Endodermal cell (in vitro differentiated cells): ENCODE data around the gene BAG5. TPM values are rescaled to one million over a fixed set of nuclear protein-coding genes. Genes with fewer than 3 reads are reported as not detected.

Source experiments
- DNase-seq: peaks from one replicate; pipeline ENCODE4 v3.0.0-alpha.2; 2017
- H3K27ac ChIP-seq: 2 replicates; pipeline ENCODE4 v1.5.1; 2013; ENCODE audit warnings: mild to moderate bottlenecking, low read depth, low read length, moderate library complexity
- H3K27me3 ChIP-seq: 2 replicates; pipeline ENCODE4 v1.6.1; 2013; ENCODE audit warnings: mild to moderate bottlenecking, low read length, moderate library complexity; ENCODE audit not compliant: insufficient read depth, control insufficient read depth, poor library complexity, severe bottlenecking
- H3K36me3 ChIP-seq: 2 replicates; pipeline ENCODE4 v1.7.0; 2013; ENCODE audit warnings: mild to moderate bottlenecking, low read length, moderate library complexity; ENCODE audit not compliant: control insufficient read depth, insufficient read depth
- H3K4me1 ChIP-seq: one replicate; pipeline ENCODE4 v1.7.0; 2013; ENCODE audit warnings: low read length; ENCODE audit not compliant: control insufficient read depth, insufficient read depth
- H3K4me3 ChIP-seq: 2 replicates; pipeline ENCODE4 v1.5.1; 2013; ENCODE audit warnings: mild to moderate bottlenecking, low read length, moderate library complexity
- H3K9ac ChIP-seq: 2 replicates; pipeline ENCODE4 v1.6.1; 2013; ENCODE audit warnings: mild to moderate bottlenecking, low read length, moderate library complexity; ENCODE audit not compliant: poor library complexity, severe bottlenecking; ENCODE audit errors: extremely low read depth
- H3K9me3 ChIP-seq: 2 replicates; pipeline ENCODE4 v1.6.1; 2013; ENCODE audit warnings: mild to moderate bottlenecking, low read length, moderate library complexity; ENCODE audit not compliant: control insufficient read depth
- H3K27ac Mint-ChIP-seq: 2 replicates; pipeline ENCODE4 v1.8.0; 2020; ENCODE audit warnings: mixed read lengths
- H3K27me3 Mint-ChIP-seq: 2 replicates; pipeline ENCODE4 v1.8.0; 2021; ENCODE audit warnings: mild to moderate bottlenecking, mixed read lengths; ENCODE audit not compliant: insufficient read depth
- H3K36me3 Mint-ChIP-seq: 2 replicates; pipeline ENCODE4 v1.8.0; 2020; ENCODE audit warnings: low read depth, mixed read lengths
- H3K4me1 Mint-ChIP-seq: 2 replicates; pipeline ENCODE4 v1.8.0; 2020; ENCODE audit warnings: mixed read lengths
- H3K4me3 Mint-ChIP-seq: 2 replicates; pipeline ENCODE4 v1.8.0; 2020; ENCODE audit warnings: mild to moderate bottlenecking, moderate library complexity, mixed read lengths
- H3K9me3 Mint-ChIP-seq: 2 replicates; pipeline ENCODE4 v1.8.0; 2020; ENCODE audit warnings: mild to moderate bottlenecking, mixed read lengths
- CTCF ChIP-seq: fragments of 200-600 bp; sonication (generic); conservative IDR thresholded peaks from 2 replicates; pipeline ENCODE4 v1.5.0; 2021; ENCODE audit warnings: antibody characterized with exemption, mild to moderate bottlenecking
- WGBS, 2 experiments: methylation state at CpG; one replicate each; pipeline versions ENCODE4 v1.1.5 to v1.1.7; 2013; ENCODE audit warnings: missing lambda C conversion rate in 2 of 2, mixed read lengths in 1 of 2; ENCODE audit not compliant: insufficient coverage in 1 of 2, insufficient read length in 1 of 2; 5-methylcytosine and 5-hydroxymethylcytosine counted together
- total RNA-seq, 2 donors: library from RNA; stranded (reverse); fragmentation: NEBNext Ultra II Directional in 1 of 2; extraction: Animal tissue kit (Norgen Biotek cat#: 25700) in 1 of 2; gene quantifications; 2 replicates in 1 of 2; 3 replicates in 1 of 2; pipeline ENCODE4 v1.2.1, GENCODE V29; 2021

BAG5 gene
- total RNA-seq, 2 donors from 2014 or later = 27.6 to 28.1 TPM

DNA sequence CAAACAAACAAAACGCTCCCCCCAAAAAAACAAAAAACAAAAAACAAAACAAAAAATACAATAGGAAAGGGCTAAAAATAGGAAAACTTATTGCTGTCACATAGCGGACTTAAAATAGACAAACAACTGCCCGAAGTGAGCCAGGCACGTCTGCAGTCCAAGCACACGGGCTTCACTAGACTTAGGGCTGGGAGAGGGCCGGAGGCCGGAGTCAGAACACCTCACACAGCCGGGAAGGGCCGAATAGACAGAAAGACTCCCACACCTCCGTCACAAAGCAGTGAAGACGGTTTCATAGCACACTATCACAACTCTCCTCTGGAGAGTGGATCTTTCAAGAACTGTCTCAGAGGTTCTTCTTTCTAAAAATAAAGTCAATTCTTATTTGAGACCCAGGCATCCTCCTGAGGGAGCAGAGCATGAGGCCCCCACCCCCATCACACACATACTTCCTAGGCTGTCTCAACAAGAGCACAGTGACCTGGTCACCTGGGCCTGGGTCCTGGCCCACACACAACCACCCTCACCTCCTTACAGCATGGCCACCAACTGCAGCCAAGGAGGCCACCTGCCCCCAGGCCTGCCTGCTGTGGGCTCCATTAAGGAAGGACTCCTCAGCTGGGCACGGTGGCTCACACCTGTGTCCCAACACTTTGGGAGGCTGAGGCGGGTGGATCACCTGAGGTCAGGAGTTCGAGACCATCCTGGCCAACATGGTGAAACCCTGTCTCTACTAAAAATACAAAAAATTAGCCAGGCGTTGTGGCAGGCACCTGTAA lies 6.7 kb downstream of the BAG5 start:
- no peak for TF ChIP-seq CTCF

GRCh38 chr14:103552846-103553210 lies 9.6 kb downstream of the BAG5 start:
- no peak overlapping the region for H3K4me3 Mint-ChIP-seq

More for the DNA sequence above, 6.7 kb downstream of the BAG5 start:
- H3K27me3 ChIP-seq = no peaks in the 10 kb centered on the region
- Mint-ChIP-seq H3K9me3 (no peaks in the 10 kb centered on the region), H3K36me3 (peaks cover 25% of the 10 kb centered on the region), H3K27me3 (no peaks in the 10 kb centered on the region), H3K4me1 (peaks cover 2% of the 10 kb centered on the region), H3K4me3 (no peak overlapping the region), H3K27ac (peak overlapping the region; percentile 63)
- H3K4me1 ChIP-seq = no peaks in the 10 kb centered on the region
- H3K4me3 ChIP-seq = no peak overlapping the region
- 94 to 98% methylated on average over 7 to 15 of the region's 15 CpGs for WGBS, 2 experiments
- H3K9ac ChIP-seq = no peak overlapping the region
- H3K36me3 ChIP-seq = peaks cover 29% of the 10 kb centered on the region
- no peak overlapping the region for H3K27ac ChIP-seq
- H3K9me3 ChIP-seq = no peaks in the 10 kb centered on the region
- no peak for DNase-seq

More at GRCh38 chr14:103552846-103553210, 9.6 kb downstream of the BAG5 start:
- WGBS, 2 experiments = 95 to 97% methylated on average over 11 of the region's 11 CpGs
- Histone ChIP-seq H3K27me3 (no peaks in the 10 kb centered on the region), H3K36me3 (peaks cover under 1% of the 10 kb centered on the region), H3K27ac (no peak overlapping the region), H3K9me3 (no peaks in the 10 kb centered on the region), H3K9ac (no peak overlapping the region), H3K4me1 (no peaks in the 10 kb centered on the region), H3K4me3 (no peak overlapping the region)
- no peak for DNase-seq
- Mint-ChIP-seq H3K4me1 (peaks cover 2% of the 10 kb centered on the region), H3K9me3 (no peaks in the 10 kb centered on the region), H3K36me3 (peaks cover 7% of the 10 kb centered on the region), H3K27ac (no peak overlapping the region), H3K27me3 (no peaks in the 10 kb centered on the region)
- no peak for TF ChIP-seq CTCF
